ENCODE results near the gene NTNG1.

The NTNG1 gene

GRCh38 chr1:107100331-107100984, 40.4 kb upstream of the NTNG1 start:
- no peak for DNase-seq (ENCODE audit: extremely low spot score)
- ChIA-PET CTCF (interaction anchor here (0.6 kb wide), 2 partner anchors 24 to 43 kb away, joined by 3 read pairs; no protein-coding TSS in a partner anchor), POLR2A (interaction anchor here (1.2 kb wide), 1 partner anchor 43 kb away, joined by 3 read pairs; no protein-coding TSS in a partner anchor)
- TF ChIP-seq ELF4 (IDR thresholded peaks at IDR 0.05) = no peak

GRCh38 chr1:107105914-107106313, 34.9 kb upstream of the NTNG1 start:
- ChIA-PET CTCF (no interaction called here), POLR2A (no interaction called here)
- no peak for DNase-seq (ENCODE audit: extremely low spot score)
- no peak for TF ChIP-seq FOXK2 (IDR thresholded peaks at IDR 0.05)
- TF ChIP-seq PKNOX1 (IDR thresholded peaks at IDR 0.05) = no peak
- TF ChIP-seq BHLHE40 (IDR thresholded peaks at IDR 0.05; ENCODE audit: borderline replicate concordance) = no peak
- TF ChIP-seq LEF1 (IDR thresholded peaks at IDR 0.05; ENCODE audit: borderline replicate concordance) = no peak
- TF ChIP-seq FOXA1 (IDR thresholded peaks at IDR 0.05) = no peak
- no peak for TF ChIP-seq L3MBTL2 (conservative IDR thresholded peaks at IDR 0.05)
- TF ChIP-seq HDGF (IDR thresholded peaks at IDR 0.05; ENCODE audit: borderline replicate concordance) = no peak
- TF ChIP-seq SUZ12 (IDR thresholded peaks at IDR 0.05) = no peak
- no peak for TF ChIP-seq FOXM1 (IDR thresholded peaks at IDR 0.05; ENCODE audit: borderline replicate concordance)
- no peak for TF ChIP-seq TARDBP (IDR thresholded peaks at IDR 0.05)
- no peak for TF ChIP-seq SP1 (IDR thresholded peaks at IDR 0.05)
- no peak for TF ChIP-seq CTBP1 (IDR thresholded peaks at IDR 0.05; ENCODE audit: borderline replicate concordance)
- TF ChIP-seq ZNF384 (IDR thresholded peaks at IDR 0.05) = no peak
- no peak for TF ChIP-seq ARNT (IDR thresholded peaks at IDR 0.05)
- no peak for TF ChIP-seq NFRKB (IDR thresholded peaks at IDR 0.05)

GRCh38 chr1:107110326-107110725, 30.5 kb upstream of the NTNG1 start:
- no peak for DNase-seq (ENCODE audit: extremely low spot score)
- CTCF ChIA-PET = no interaction called here
- no peak for TF ChIP-seq TARDBP (IDR thresholded peaks at IDR 0.05)
- no peak for TF ChIP-seq LEF1 (IDR thresholded peaks at IDR 0.05; ENCODE audit: borderline replicate concordance)
- no peak for TF ChIP-seq FOXA1 (IDR thresholded peaks at IDR 0.05)
- no peak for TF ChIP-seq CTBP1 (IDR thresholded peaks at IDR 0.05; ENCODE audit: borderline replicate concordance)
- TF ChIP-seq FOXK2 (IDR thresholded peaks at IDR 0.05) = no peak
- POLR2A ChIA-PET = no interaction called here

- TF ChIP-seq ARNT (IDR thresholded peaks at IDR 0.05) = no peak
- ChIA-PET POLR2A (no interaction called here), CTCF (no interaction called here)
- no peak for DNase-seq (ENCODE audit: extremely low spot score)
These were observed 24.5 kb upstream of the NTNG1 start for GRCh38 chr1:107116306-107116790.

- DNase-seq (ENCODE audit: extremely low spot score) = no peak
- TF ChIP-seq ZNF384 (IDR thresholded peaks at IDR 0.05) = no peak
- TF ChIP-seq ELF4 (IDR thresholded peaks at IDR 0.05) = no peak
- TF ChIP-seq L3MBTL2 (conservative IDR thresholded peaks at IDR 0.05) = no peak
- TF ChIP-seq ARNT (IDR thresholded peaks at IDR 0.05) = no peak
- TF ChIP-seq BHLHE40 (IDR thresholded peaks at IDR 0.05; ENCODE audit: borderline replicate concordance) = no peak
- TF ChIP-seq PKNOX1 (IDR thresholded peaks at IDR 0.05) = no peak
- no peak for TF ChIP-seq SUZ12 (IDR thresholded peaks at IDR 0.05)
- no peak for TF ChIP-seq FOXA1 (IDR thresholded peaks at IDR 0.05)
- TF ChIP-seq FOXM1 (IDR thresholded peaks at IDR 0.05; ENCODE audit: borderline replicate concordance) = no peak
- TF ChIP-seq CTBP1 (IDR thresholded peaks at IDR 0.05; ENCODE audit: borderline replicate concordance) = no peak
- POLR2A ChIA-PET = no interaction called here
- CTCF ChIA-PET = no interaction called here
These were observed 18.6 kb upstream of the NTNG1 start for GRCh38 chr1:107122225-107122624.

GRCh38 chr1:107123741-107124140, 17.1 kb upstream of the NTNG1 start:
- TF ChIP-seq FOXA1 (IDR thresholded peaks at IDR 0.05) = no peak
- no peak for TF ChIP-seq ELF4 (IDR thresholded peaks at IDR 0.05)
- TF ChIP-seq ZNF384 (IDR thresholded peaks at IDR 0.05) = no peak
- no peak for TF ChIP-seq SP1 (IDR thresholded peaks at IDR 0.05)
- no peak for TF ChIP-seq BHLHE40 (IDR thresholded peaks at IDR 0.05; ENCODE audit: borderline replicate concordance)
- TF ChIP-seq HDGF (IDR thresholded peaks at IDR 0.05; ENCODE audit: borderline replicate concordance) = no peak
- no peak for TF ChIP-seq CTBP1 (IDR thresholded peaks at IDR 0.05; ENCODE audit: borderline replicate concordance)
- TF ChIP-seq FOXK2 (IDR thresholded peaks at IDR 0.05) = no peak
- no peak for TF ChIP-seq PKNOX1 (IDR thresholded peaks at IDR 0.05)
- TF ChIP-seq NFRKB (IDR thresholded peaks at IDR 0.05) = no peak
- no peak for TF ChIP-seq SUZ12 (IDR thresholded peaks at IDR 0.05)
- TF ChIP-seq FOXM1 (IDR thresholded peaks at IDR 0.05; ENCODE audit: borderline replicate concordance) = no peak
- no peak for DNase-seq (ENCODE audit: extremely low spot score)
- ChIA-PET CTCF (no interaction called here), POLR2A (no interaction called here)

GRCh38 chr1:107124694-107125093, 16.1 kb upstream of the NTNG1 start:
- ChIA-PET CTCF (interaction anchor here (0.7 kb wide), 1 partner anchor 25 kb away, joined by 3 read pairs; no protein-coding TSS in a partner anchor), POLR2A (no interaction called here)
- peak; percentile 9 for DNase-seq (ENCODE audit: extremely low spot score)
- peak; percentile 91 for TF ChIP-seq PKNOX1 (IDR thresholded peaks at IDR 0.05)
- TF ChIP-seq SUZ12 (IDR thresholded peaks at IDR 0.05) = no peak
- TF ChIP-seq SP1 (IDR thresholded peaks at IDR 0.05) = no peak

Measured in HEK293T (cell line).